ENCODE measurements around the gene SH3PXD2A. TPM values are rescaled to one million over a fixed set of nuclear protein-coding genes. Genes with fewer than 3 reads are reported as not detected.

Gene SH3PXD2A
- total RNA-seq, 1 experiment from 2014 or later: 4.5 TPM

DNA sequence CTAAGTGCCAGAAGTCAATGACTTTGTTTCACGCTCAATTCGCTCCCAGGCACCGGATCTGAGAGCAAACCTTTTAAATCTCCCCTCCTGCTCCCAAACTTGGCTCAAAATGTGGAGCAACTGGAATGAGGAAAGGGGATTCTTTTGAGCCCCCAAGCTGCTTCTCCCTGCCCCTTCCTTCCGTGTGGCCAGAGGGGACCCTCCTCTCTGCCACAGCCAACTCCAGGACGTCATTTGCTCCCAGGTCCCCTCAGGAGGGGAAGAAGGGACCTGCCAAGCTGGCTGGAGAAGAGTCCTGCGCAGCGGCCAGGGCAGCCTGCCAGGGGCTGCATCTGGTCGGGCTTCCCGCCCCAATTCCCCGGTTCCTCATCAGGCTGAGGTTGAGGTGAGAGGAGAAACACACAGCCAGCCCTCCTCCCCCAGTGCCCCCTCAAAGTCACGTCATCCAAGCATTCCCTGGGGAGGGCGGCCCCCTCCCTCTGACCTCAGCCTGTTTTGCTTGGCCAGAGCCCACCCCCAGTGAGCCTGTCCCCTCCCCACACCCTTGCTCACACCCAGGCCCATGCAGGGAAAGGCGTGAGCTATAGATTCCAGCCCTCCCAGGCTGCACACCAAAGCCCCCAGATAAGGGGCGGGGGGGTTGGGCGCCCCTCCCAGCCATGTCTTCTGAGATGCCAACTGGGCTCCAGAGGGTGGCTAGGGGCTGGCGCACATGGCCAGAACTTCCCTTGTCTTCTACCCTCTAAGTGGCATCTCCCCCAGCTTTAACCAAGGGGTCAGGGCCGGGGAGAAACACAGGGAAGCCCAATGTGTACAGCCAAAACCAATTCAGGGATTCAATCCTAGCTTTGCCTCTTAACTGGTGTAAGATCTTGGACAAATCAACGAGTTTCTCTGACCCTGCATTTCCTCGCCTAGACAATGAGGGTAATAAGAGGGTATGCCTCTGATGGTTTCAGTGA is 35.0 kb downstream of the SH3PXD2A start:
- Histone ChIP-seq H2BK120ac (ENCODE audit: low read depth, low read length, poor library complexity, severe bottlenecking) (no peak overlapping the region), H3K56ac (ENCODE audit: insufficient read length, low read depth, low read length) (no peak overlapping the region), H3T11ph (ENCODE audit: low read length) (no peak overlapping the region), H2BK15ac (ENCODE audit: low read depth, low read length) (no peak overlapping the region), H3K9me3 (ENCODE audit: control insufficient read depth, low read depth, low read length) (no peaks in the 10 kb centered on the region), H2AFZ (ENCODE audit: low read length) (no peak overlapping the region), H4K20me1 (ENCODE audit: control insufficient read depth, insufficient read depth, insufficient read length) (no peaks in the 10 kb centered on the region), H3K79me2 (ENCODE audit: insufficient read depth, low read length) (no peaks in the 10 kb centered on the region), H3K23me2 (ENCODE audit: insufficient read length, low read depth, low read length, poor library complexity, severe bottlenecking) (no peaks in the 10 kb centered on the region), H3K4ac (ENCODE audit: low read depth, low read length) (no peak overlapping the region), H3K4me2 (ENCODE audit: insufficient read depth, insufficient read length, low read length) (no peak overlapping the region), H3K18ac (ENCODE audit: insufficient read length, low read depth, low read length) (no peak overlapping the region), H3K27me3 (ENCODE audit: insufficient read depth, low read length) (no peaks in the 10 kb centered on the region), H3K23ac (ENCODE audit: insufficient read length, low read depth, low read length) (no peak overlapping the region), H2BK5ac (ENCODE audit: insufficient read length, low read length) (no peak overlapping the region), H2BK12ac (ENCODE audit: insufficient read length, low read depth, low read length) (no peak overlapping the region), H2BK20ac (ENCODE audit: low read depth, low read length, poor library complexity, severe bottlenecking) (no peak overlapping the region), H3K4me1 (ENCODE audit: insufficient read depth, low read length) (no peaks in the 10 kb centered on the region), H3K27ac (ENCODE audit: insufficient read length, low read depth, low read length) (no peak overlapping the region), H3K9ac (ENCODE audit: extremely low read depth, insufficient read length, low read length) (no peak overlapping the region), H3K79me1 (ENCODE audit: insufficient read depth, low read depth, low read length, poor library complexity, severe bottlenecking) (no peaks in the 10 kb centered on the region), H4K91ac (ENCODE audit: insufficient read length, low read depth, low read length) (no peak overlapping the region), H4K8ac (replicated peaks; ENCODE audit: insufficient read length, low read depth, low read length) (no peak overlapping the region), H2AK5ac (ENCODE audit: insufficient read length, low read length) (no peak overlapping the region), H3K14ac (ENCODE audit: insufficient read depth, low read length) (no peak overlapping the region), H4K5ac (ENCODE audit: insufficient read length, low read depth, low read length) (no peak overlapping the region)
- Mint-ChIP-seq H3K36me3 (ENCODE audit: insufficient read depth in 1 of 3, low read depth in 3 of 3) (no peaks in the 10 kb centered on the region), H3K4me1 (peaks cover 33 to 44% of the 10 kb centered on the region in 2 experiments), H3K27me3 (ENCODE audit: low read depth) (no peaks in the 10 kb centered on the region), H3K4me3 (no peak overlapping the region), H3K27ac (no peak overlapping the region), H3K9me3 (no peaks in the 10 kb centered on the region)
- TF ChIP-seq, protein P1, sequence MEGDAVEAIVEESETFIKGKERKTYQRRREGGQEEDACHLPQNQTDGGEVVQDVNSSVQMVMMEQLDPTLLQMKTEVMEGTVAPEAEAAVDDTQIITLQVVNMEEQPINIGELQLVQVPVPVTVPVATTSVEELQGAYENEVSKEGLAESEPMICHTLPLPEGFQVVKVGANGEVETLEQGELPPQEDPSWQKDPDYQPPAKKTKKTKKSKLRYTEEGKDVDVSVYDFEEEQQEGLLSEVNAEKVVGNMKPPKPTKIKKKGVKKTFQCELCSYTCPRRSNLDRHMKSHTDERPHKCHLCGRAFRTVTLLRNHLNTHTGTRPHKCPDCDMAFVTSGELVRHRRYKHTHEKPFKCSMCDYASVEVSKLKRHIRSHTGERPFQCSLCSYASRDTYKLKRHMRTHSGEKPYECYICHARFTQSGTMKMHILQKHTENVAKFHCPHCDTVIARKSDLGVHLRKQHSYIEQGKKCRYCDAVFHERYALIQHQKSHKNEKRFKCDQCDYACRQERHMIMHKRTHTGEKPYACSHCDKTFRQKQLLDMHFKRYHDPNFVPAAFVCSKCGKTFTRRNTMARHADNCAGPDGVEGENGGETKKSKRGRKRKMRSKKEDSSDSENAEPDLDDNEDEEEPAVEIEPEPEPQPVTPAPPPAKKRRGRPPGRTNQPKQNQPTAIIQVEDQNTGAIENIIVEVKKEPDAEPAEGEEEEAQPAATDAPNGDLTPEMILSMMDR (conservative IDR thresholded peaks at IDR 0.05): no peak
- no CpG with 5 or more reads among the region's 19 CpGs for WGBS (ENCODE audit: extremely low coverage, insufficient read length, low lambda C conversion rate)
- no peak for DNase-seq

Measured in H9 (cell line).